Measurements from ENCODE around the gene IKBKE. TPM values are rescaled to one million over a fixed set of nuclear protein-coding genes. Genes with fewer than 3 reads are reported as not detected.
"Not testable (repeated sequence)": the region's sequence is repeated elsewhere in the genome, so short reads cannot be mapped to it uniquely, and the experiment has no call there.

IKBKE gene
- total RNA-seq, 4 donors from 2014 or later, result 4.7 to 10.5 (median 9.4) TPM

DNA sequence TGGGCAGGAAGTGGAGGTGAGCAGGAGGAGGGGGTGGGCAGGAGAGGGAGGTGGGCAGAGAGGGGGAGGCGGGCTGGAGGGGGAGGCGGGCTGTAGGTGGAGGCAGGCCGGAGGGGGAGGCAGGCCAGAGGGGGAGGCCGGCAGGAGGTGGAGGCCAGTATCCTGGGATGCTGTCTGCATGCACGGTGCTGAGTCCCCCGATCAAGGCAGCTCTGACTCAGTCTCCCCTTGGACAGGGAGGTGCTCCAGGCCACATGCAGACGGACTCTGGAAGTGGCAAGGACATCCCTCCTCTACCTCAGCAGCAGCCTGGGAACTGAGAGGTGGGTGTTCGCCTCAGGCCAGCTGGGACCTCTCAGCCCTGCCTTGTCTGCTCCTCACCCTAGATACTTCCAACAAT is 9.9 kb downstream of the IKBKE start:
- DNase-seq, result no peak
- TF ChIP-seq POLR2A (IDR thresholded peaks at IDR 0.05), result no peak
- TF ChIP-seq, protein P1, sequence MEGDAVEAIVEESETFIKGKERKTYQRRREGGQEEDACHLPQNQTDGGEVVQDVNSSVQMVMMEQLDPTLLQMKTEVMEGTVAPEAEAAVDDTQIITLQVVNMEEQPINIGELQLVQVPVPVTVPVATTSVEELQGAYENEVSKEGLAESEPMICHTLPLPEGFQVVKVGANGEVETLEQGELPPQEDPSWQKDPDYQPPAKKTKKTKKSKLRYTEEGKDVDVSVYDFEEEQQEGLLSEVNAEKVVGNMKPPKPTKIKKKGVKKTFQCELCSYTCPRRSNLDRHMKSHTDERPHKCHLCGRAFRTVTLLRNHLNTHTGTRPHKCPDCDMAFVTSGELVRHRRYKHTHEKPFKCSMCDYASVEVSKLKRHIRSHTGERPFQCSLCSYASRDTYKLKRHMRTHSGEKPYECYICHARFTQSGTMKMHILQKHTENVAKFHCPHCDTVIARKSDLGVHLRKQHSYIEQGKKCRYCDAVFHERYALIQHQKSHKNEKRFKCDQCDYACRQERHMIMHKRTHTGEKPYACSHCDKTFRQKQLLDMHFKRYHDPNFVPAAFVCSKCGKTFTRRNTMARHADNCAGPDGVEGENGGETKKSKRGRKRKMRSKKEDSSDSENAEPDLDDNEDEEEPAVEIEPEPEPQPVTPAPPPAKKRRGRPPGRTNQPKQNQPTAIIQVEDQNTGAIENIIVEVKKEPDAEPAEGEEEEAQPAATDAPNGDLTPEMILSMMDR (IDR thresholded peaks at IDR 0.05), result no peak
- Histone ChIP-seq H3K4me3 (replicated peaks in 1 of 3) (no peak overlapping the region), H3K27ac (no peak overlapping the region), H3K27me3 (no peaks in the 10 kb centered on the region), H3K4me1 (no peaks in the 10 kb centered on the region), H3K9me3 (no peaks in the 10 kb centered on the region), H3K36me3 (no peaks in the 10 kb centered on the region)
- WGBS, 2 donors, result 94 to 97% methylated on average over 7 to 8 of the region's 8 CpGs
- intact Hi-C loops (cut with DNase I), result loop anchor here (10.0 kb wide), 1 partner anchor 435 kb away; no protein-coding TSS in a partner anchor

DNA sequence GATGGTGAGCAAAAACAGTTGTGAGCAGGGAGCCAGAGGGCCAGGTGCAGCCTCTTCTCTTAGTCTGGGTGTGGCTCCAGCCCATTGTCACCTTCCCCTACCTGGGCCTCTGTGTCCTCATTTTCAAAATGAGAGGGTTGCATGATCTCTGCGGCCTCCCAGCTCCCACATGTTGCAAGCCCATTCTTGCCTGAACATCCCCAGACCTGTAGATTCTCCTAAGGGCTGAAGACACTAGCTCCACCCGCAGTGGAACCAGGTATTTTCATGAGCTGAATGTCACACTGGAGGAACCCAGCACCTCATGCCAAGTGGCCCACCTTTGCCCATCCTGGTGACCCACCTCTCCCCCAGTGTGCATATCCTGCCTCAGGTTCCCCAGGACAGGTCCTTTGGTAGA is 12.3 kb downstream of the IKBKE start:
- H3K4me3 ChIP-seq (replicated peaks in 1 of 3), result no peak overlapping the region
- intact Hi-C loops (cut with DNase I), result loop anchor here (10.0 kb wide), 1 partner anchor 432 kb away; no protein-coding TSS in a partner anchor
- DNase-seq, result no peak
- no peaks in the 10 kb centered on the region for H3K27me3 ChIP-seq
- H3K27ac ChIP-seq, result no peak overlapping the region
- no peaks in the 10 kb centered on the region for H3K4me1 ChIP-seq
- no peaks in the 10 kb centered on the region for H3K9me3 ChIP-seq
- no peak for TF ChIP-seq POLR2A (IDR thresholded peaks at IDR 0.05)
- TF ChIP-seq, protein P1 (IDR thresholded peaks at IDR 0.05), result no peak
- H3K36me3 ChIP-seq, result no peaks in the 10 kb centered on the region
- WGBS, 2 donors, result 90 to 93% methylated on average over 2 of the region's 2 CpGs

DNA sequence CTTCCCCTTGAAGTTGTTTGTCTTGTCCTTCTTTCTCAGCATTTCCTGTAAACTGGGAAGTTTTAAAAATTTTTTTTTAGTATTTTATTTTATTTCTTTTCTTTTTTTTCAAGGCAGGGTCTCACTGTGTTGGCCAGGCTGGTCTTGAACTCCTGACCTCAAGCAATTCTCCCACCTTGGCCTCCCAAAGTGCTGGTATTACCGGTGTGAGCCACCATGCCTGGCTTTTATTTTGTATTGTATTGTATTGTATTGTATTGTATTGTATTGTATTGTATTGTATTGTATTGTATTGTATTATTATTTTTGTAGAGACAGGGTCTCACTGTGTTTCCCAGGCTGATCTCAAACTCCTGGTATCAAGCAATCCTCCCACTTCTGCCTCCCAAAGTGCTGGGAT is 13.6 kb downstream of the IKBKE start:
- H3K4me1 ChIP-seq; H3K36me3 ChIP-seq; DNase-seq; H3K27me3 ChIP-seq; H3K27ac ChIP-seq; H3K9me3 ChIP-seq; H3K4me3 ChIP-seq (replicated peaks in 1 of 3): not testable (repeated sequence)
- 88 to 91% methylated on average over 1 of the region's 1 CpG for WGBS, 2 donors
- intact Hi-C loops (cut with DNase I), result loop anchor here (10.0 kb wide), 1 partner anchor 431 kb away; no protein-coding TSS in a partner anchor

DNA sequence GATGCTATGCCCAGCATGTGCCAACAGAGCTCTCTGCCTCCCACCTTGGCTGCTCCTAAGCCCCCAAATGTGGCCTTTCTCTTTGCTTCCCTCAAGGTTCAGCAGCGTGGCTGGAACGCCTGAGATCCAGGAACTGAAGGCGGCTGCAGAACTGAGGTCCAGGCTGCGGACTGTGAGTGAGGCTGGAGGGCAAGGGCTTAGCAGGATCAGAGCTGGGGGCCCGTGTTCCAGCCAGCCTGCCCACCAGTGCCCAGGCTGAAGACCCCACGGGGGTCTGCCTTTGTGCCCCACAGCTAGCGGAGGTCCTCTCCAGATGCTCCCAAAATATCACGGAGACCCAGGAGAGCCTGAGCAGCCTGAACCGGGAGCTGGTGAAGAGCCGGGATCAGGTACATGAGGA is 14.6 kb downstream of the IKBKE start:
- no peaks in the 10 kb centered on the region for H3K4me1 ChIP-seq
- no peak overlapping the region for H3K27ac ChIP-seq
- TF ChIP-seq POLR2A (IDR thresholded peaks at IDR 0.05), result no peak
- TF ChIP-seq, protein P1 (IDR thresholded peaks at IDR 0.05), result no peak
- H3K27me3 ChIP-seq, result no peaks in the 10 kb centered on the region
- WGBS, 2 donors, result 91 to 93% methylated on average over 6 to 10 of the region's 10 CpGs
- H3K4me3 ChIP-seq (replicated peaks in 1 of 3), result no peak overlapping the region
- intact Hi-C loops (cut with DNase I), result loop anchor here (10.0 kb wide), 1 partner anchor 430 kb away; no protein-coding TSS in a partner anchor
- DNase-seq, result no peak
- no peaks in the 10 kb centered on the region for H3K9me3 ChIP-seq
- no peaks in the 10 kb centered on the region for H3K36me3 ChIP-seq

DNA sequence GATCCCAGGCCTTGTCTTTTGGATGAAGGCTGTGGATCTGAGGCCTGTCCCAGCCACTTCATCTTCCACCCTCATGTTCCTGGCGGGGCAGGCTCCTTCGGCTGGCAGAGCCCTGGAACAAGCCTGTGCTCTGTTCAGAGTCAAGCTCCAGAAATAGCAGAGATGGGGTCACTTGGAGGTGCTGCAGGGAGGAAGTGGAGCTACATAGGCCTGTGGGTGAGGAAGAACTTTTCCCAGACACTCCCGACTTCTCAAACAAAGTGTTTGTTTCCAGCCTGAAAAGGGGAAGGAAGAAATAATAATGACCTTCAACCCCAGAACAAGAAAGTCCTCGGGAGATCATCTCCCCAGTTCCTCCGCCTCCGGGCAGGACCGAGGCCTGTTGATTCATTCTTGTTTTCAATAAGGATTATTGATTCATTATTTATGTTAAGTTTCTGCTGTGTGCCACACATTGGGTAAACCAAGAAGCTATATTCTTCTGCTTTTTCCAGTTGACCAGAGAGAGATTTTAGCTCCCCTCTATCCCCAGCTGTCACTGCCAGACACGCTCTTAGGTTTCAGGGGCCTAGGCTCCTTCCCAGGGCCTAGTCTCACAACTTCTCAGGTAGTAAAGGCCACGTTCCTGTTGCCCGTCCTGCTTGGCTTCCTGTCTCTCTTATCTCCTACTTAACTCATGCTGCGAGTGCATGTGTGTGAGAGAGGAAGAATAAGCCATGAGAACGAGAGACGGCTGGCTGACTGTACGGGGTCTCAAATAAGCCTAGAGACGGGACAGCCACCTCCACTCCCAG is 16.9 kb downstream of the IKBKE start:
- Histone ChIP-seq H3K36me3 (no peaks in the 10 kb centered on the region), H3K27me3 (no peaks in the 10 kb centered on the region), H3K4me3 (replicated peaks in 1 of 3) (no peak overlapping the region), H3K27ac (no peak overlapping the region), H3K9me3 (no peaks in the 10 kb centered on the region), H3K4me1 (peaks cover 6% of the 10 kb centered on the region in 2 donors)
- intact Hi-C loops (cut with DNase I), result loop anchor here (10.0 kb wide), 1 partner anchor 428 kb away; no protein-coding TSS in a partner anchor
- WGBS, 2 donors, result 79 to 82% methylated on average over 15 of the region's 15 CpGs
- no peak for TF ChIP-seq POLR2A (IDR thresholded peaks at IDR 0.05)
- TF ChIP-seq, protein P1 (IDR thresholded peaks at IDR 0.05), result no peak
- no peak for DNase-seq

All from thyroid gland (tissue), 4 donors.